MM.1S (cell line): ENCODE data around the gene SFTA2.

Experiments
- DNase-seq: peaks from one replicate; pipeline ENCODE4 v3.0.0-alpha.2; 2015
- H2AFZ ChIP-seq: fragments of 300-600 bp; sonication (generic); 2 replicates; pipeline ENCODE4 v1.6.0; 2016; ENCODE audit warnings: antibody characterized with exemption, low read length
- H3F3A ChIP-seq: fragments of 300-600 bp; sonication (generic); 2 replicates; pipeline ENCODE4 v1.6.1; 2016; ENCODE audit warnings: mild to moderate bottlenecking, antibody characterized with exemption, low read length, moderate library complexity, mixed read lengths; ENCODE audit not compliant: insufficient read depth
- H3K27ac ChIP-seq: fragments of 300-600 bp; sonication (generic); 2 replicates; pipeline ENCODE4 v1.5.1; 2016; ENCODE audit warnings: mild to moderate bottlenecking, low read length
- H3K27me3 ChIP-seq: fragments of 300-600 bp; sonication (generic); replicated peaks from 2 replicates; pipeline ENCODE4 v1.6.0; 2016; ENCODE audit warnings: low read length; ENCODE audit not compliant: insufficient read depth
- H3K36me3 ChIP-seq: fragments of 300-600 bp; sonication (generic); replicated peaks from 2 replicates; pipeline ENCODE4 v1.6.1; 2016; ENCODE audit warnings: mild to moderate bottlenecking, low read length, mixed read lengths; ENCODE audit not compliant: insufficient read depth
- H3K4me1 ChIP-seq: fragments of 300-600 bp; sonication (generic); 2 replicates; pipeline ENCODE4 v1.6.1; 2016; ENCODE audit warnings: low read length, mixed read lengths
- H3K4me2 ChIP-seq: fragments of 300-600 bp; sonication (generic); 2 replicates; pipeline ENCODE4 v1.6.0; 2016; ENCODE audit warnings: low read depth, low read length
- H3K4me3 ChIP-seq: fragments of 300-600 bp; sonication (generic); 2 replicates; pipeline ENCODE4 v1.5.1; 2016; ENCODE audit warnings: low read length, mixed read lengths
- H3K79me2 ChIP-seq: fragments of 300-600 bp; sonication (generic); 2 replicates; pipeline ENCODE4 v1.6.1; 2016; ENCODE audit warnings: mixed run types, low read length, mixed read lengths
- H3K9ac ChIP-seq: fragments of 300-600 bp; sonication (generic); 2 replicates; pipeline ENCODE4 v1.6.1; 2016; ENCODE audit warnings: low read length, mixed read lengths
- H3K9me2 ChIP-seq: fragments of 300-600 bp; sonication (generic); replicated peaks from 2 replicates; pipeline ENCODE4 v1.6.1; 2016; ENCODE audit warnings: mild to moderate bottlenecking, low read length, mixed read lengths; ENCODE audit not compliant: insufficient read depth
- H3K9me3 ChIP-seq: fragments of 300-600 bp; sonication (generic); replicated peaks from 2 replicates; pipeline ENCODE4 v1.6.1; 2016; ENCODE audit warnings: mild to moderate bottlenecking, low read length, mixed read lengths; ENCODE audit not compliant: insufficient read depth
- H4K20me1 ChIP-seq: fragments of 300-600 bp; sonication (generic); 2 replicates; pipeline ENCODE4 v1.6.1; 2016; ENCODE audit warnings: mild to moderate bottlenecking, low read length, moderate library complexity, mixed read lengths; ENCODE audit not compliant: insufficient read depth
- EZH2 ChIP-seq: fragments of 300-600 bp; sonication (generic); optimal IDR thresholded peaks from 2 replicates; pipeline ENCODE3; 2017; ENCODE audit warnings: low read depth, mild to moderate bottlenecking, antibody characterized with exemption, low read length, mixed read lengths
- EZH2phosphoT487 ChIP-seq: fragments of 300-600 bp; sonication (generic); IDR thresholded peaks from 2 replicates; pipeline ENCODE4 v1.6.1; 2018; ENCODE audit warnings: antibody characterized with exemption, low read length
- TF ChIP-seq, protein P1 (sequence below): fragments of 300-600 bp; sonication (generic); IDR thresholded peaks from 2 replicates; pipeline ENCODE4 v1.5.1; 2016; ENCODE audit warnings: antibody characterized with exemption, low read length, mixed read lengths

Gene SFTA2

DNA sequence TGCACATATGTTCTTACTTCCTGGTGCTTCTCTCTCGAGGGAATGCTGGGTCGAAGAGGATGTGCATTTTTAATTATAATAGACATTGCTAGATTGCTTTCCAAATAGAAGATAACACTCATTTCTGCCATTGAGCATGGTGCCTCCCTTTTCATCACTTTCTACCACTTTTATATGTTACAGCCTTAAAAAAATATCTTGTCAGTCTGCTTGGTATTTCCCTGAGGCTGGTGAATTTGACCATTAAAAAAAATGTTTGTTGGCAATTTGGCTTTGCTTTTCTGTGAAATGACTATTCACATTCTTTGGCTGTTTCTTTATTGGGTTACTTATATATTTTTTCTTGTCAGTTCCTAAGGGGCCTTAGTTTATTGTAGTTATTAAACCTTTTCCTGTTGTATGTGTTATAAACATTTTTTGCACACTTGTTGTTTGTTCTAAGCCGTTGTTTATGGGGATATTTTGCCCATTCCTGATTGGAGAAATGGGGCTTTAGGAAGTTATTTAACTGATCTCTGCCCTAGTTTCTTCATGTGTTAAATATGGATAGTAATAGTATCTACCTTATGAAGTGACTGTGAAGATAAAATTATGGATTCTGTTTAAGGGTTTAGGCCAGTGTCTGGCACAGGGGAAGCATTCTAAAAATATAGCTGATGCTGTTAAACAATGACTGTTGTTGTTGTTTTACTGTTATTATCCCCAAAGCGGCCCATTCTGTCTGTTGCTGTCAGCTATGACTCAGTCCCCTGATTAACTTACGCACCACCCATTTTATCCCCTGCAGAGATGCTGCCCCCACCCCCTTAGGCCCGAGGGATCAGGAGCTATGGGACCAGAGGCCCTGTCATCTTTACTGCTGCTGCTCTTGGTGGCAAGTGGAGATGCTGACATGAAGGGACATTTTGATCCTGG lies 43.8 kb downstream of the SFTA2 start:
- Histone ChIP-seq H2AFZ (no peak overlapping the region), H3K4me2 (no peak overlapping the region), H4K20me1 (no peaks in the 10 kb centered on the region), H3K4me1 (no peaks in the 10 kb centered on the region), H3F3A (no peaks in the 10 kb centered on the region), H3K27ac (no peak overlapping the region), H3K27me3 (peaks cover 65% of the 10 kb centered on the region), H3K9me3 (no peaks in the 10 kb centered on the region), H3K9ac (no peak overlapping the region), H3K36me3 (no peaks in the 10 kb centered on the region), H3K79me2 (no peaks in the 10 kb centered on the region), H3K4me3 (no peak overlapping the region), H3K9me2 (no peaks in the 10 kb centered on the region)
- DNase-seq: no peak
- TF ChIP-seq, protein P1, sequence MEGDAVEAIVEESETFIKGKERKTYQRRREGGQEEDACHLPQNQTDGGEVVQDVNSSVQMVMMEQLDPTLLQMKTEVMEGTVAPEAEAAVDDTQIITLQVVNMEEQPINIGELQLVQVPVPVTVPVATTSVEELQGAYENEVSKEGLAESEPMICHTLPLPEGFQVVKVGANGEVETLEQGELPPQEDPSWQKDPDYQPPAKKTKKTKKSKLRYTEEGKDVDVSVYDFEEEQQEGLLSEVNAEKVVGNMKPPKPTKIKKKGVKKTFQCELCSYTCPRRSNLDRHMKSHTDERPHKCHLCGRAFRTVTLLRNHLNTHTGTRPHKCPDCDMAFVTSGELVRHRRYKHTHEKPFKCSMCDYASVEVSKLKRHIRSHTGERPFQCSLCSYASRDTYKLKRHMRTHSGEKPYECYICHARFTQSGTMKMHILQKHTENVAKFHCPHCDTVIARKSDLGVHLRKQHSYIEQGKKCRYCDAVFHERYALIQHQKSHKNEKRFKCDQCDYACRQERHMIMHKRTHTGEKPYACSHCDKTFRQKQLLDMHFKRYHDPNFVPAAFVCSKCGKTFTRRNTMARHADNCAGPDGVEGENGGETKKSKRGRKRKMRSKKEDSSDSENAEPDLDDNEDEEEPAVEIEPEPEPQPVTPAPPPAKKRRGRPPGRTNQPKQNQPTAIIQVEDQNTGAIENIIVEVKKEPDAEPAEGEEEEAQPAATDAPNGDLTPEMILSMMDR: no peak
- no peak for TF ChIP-seq EZH2
- no peak for TF ChIP-seq EZH2phosphoT487

DNA sequence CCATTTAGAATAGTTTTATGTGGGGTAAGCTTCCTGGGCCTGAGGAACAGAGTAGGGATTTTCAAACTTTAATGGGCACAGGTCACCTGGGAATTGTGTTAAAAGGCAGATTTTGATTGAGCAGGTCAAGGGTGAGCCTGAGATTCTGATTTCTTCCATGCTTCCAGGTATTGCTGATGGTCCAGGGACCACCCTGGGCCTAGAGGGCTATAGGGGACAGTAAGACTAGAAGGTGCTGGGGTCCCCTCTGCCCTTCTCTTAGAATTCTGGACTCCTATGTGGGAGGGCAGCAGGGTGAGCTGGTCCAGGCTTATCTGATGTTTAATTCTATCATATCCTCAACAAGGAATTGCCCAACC lies 45.1 kb downstream of the SFTA2 start:
- H3K9ac ChIP-seq: no peak overlapping the region
- H3K9me2 ChIP-seq: no peaks in the 10 kb centered on the region
- H4K20me1 ChIP-seq: no peaks in the 10 kb centered on the region
- no peaks in the 10 kb centered on the region for H3K79me2 ChIP-seq
- TF ChIP-seq, protein P1: no peak
- no peak for TF ChIP-seq EZH2phosphoT487
- no peak for TF ChIP-seq EZH2
- no peak overlapping the region for H2AFZ ChIP-seq
- no peak overlapping the region for H3K4me3 ChIP-seq
- H3K9me3 ChIP-seq: no peaks in the 10 kb centered on the region
- H3F3A ChIP-seq: no peaks in the 10 kb centered on the region
- H3K4me1 ChIP-seq: no peaks in the 10 kb centered on the region
- H3K27me3 ChIP-seq: peaks cover 62% of the 10 kb centered on the region
- DNase-seq: no peak
- H3K27ac ChIP-seq: no peak overlapping the region
- H3K4me2 ChIP-seq: no peak overlapping the region
- H3K36me3 ChIP-seq: no peaks in the 10 kb centered on the region

DNA sequence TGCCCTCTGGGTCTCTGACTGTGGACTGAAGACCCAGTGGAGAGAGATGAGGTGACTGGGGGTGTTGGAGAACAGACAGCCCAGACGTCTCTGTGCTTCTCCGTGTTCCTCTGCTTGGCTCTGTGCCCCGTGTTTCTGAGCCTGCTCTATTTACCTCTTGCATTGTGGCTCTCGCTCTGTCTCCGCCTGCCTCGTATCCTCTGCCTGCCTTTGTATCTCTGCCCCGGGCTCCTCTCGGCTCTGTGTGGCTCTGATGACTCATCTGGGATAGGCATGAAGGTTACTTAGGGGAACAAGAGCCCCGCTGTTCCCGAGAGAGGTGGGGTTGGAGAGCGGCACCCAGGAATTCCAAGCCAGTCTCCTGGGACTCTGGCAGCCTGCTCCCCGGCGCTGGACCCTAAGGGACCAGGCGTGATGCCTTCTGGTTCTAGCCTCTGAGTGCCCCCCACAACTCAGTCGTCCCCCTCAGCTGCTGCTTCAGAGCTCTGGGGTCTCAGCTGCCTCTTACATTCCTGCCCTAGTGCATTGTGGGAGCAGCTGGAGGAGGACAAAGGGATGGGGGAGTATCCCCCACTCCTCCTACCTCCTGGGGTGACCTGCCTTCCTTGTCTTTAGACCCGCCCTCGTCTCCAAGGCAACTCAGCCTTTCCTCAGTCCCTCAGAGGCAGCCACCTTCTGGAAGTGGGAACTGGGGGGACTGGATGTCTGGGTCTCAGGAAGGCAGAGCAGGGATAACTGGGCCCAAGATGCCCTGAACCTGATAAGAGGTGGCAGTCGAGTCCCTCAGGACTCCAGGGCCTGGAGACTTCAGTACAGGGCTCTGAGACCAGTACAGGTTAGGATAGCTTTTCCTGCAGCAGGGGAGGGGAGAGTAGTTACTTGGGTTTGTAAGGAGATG lies 45.7 kb downstream of the SFTA2 start:
- Histone ChIP-seq H3K27me3 (peaks cover 64% of the 10 kb centered on the region), H3K9ac (no peak overlapping the region), H4K20me1 (no peaks in the 10 kb centered on the region), H3K9me2 (no peaks in the 10 kb centered on the region), H3K36me3 (no peaks in the 10 kb centered on the region), H3K27ac (no peak overlapping the region), H3K4me3 (no peak overlapping the region), H3K79me2 (no peaks in the 10 kb centered on the region), H2AFZ (no peak overlapping the region), H3K4me2 (no peak overlapping the region), H3K9me3 (no peaks in the 10 kb centered on the region), H3F3A (no peaks in the 10 kb centered on the region), H3K4me1 (no peaks in the 10 kb centered on the region)
- no peak for DNase-seq
- TF ChIP-seq, protein P1: no peak
- no peak for TF ChIP-seq EZH2phosphoT487
- no peak for TF ChIP-seq EZH2
